ENCODE results near the gene GLT8D2. TPM values are rescaled to one million over a fixed set of nuclear protein-coding genes. Genes with fewer than 3 reads are reported as not detected.

Gene GLT8D2
- total and polyA plus RNA-seq, 2 experiments from 2014 or later: 4.2 to 8.5 TPM

GRCh38 chr12:103996595-103996994 is 53.4 kb downstream of the GLT8D2 start:
- no peaks in the 10 kb centered on the region for H3K79me2 ChIP-seq (replicated peaks; ENCODE audit: insufficient read depth)
- TF ChIP-seq ETS1 (IDR thresholded peaks at IDR 0.05) (no peak), POLR2AphosphoS5 (IDR thresholded peaks at IDR 0.05; ENCODE audit: low read depth) (no peak), ZNF114 (CRISPR knock-in tag; IDR thresholded peaks at IDR 0.05) (no peak), JUNB (IDR thresholded peaks at IDR 0.05; ENCODE audit: unreplicated experiment) (no peak), ZNF331 (CRISPR knock-in tag; IDR thresholded peaks at IDR 0.05; ENCODE audit: low read depth) (no peak), EZH2phosphoT487 (IDR thresholded peaks at IDR 0.05; ENCODE audit: unreplicated experiment) (no peak), CREB1 (CRISPR knock-in tag; IDR thresholded peaks at IDR 0.05; ENCODE audit: low read depth) (no peak), ZNF462 (CRISPR knock-in tag; IDR thresholded peaks at IDR 0.05) (no peak), STAT1 (IDR thresholded peaks at IDR 0.05; ENCODE audit: unreplicated experiment) (no peak), NANOG (IDR thresholded peaks at IDR 0.05; ENCODE audit: borderline replicate concordance) (no peak), CTCF (conservative IDR thresholded peaks at IDR 0.05; ENCODE audit: low read depth in 2 of 2) (no peak), REST (IDR thresholded peaks at IDR 0.05; ENCODE audit: unreplicated experiment) (no peak), EZH2 (IDR thresholded peaks at IDR 0.05; ENCODE audit: low read depth, unreplicated experiment) (no peak)

More at GRCh38 chr12:103996595-103996994, 53.4 kb downstream of the GLT8D2 start:
- no peaks in the 10 kb centered on the region for H3K9me3 Mint-ChIP-seq
- H3K4me1 Mint-ChIP-seq: peaks cover 2% of the 10 kb centered on the region; the same call in 1 of the 3 replicates
- Histone ChIP-seq H3K27ac (ENCODE audit: low read depth) (no peak overlapping the region), H4K20me1 (replicated peaks; ENCODE audit: insufficient read depth) (no peaks in the 10 kb centered on the region), H3K36me3 (ENCODE audit: insufficient read depth) (no peaks in the 10 kb centered on the region), H3K4me1 (ENCODE audit: insufficient read depth) (0 out of 2 replicates have a peak, but pooled peaks cover 4% of the 10 kb centered on the region), H3K9me2 (ENCODE audit: insufficient read depth) (no peaks in the 10 kb centered on the region), H3F3A (replicated peaks; ENCODE audit: low read depth) (no peaks in the 10 kb centered on the region), H3K4me2 (no peak overlapping the region), H3K27me3 (ENCODE audit: insufficient read depth) (no peaks in the 10 kb centered on the region), H3K4me3 (no peak overlapping the region), H2AFZ (no peak overlapping the region)
- no peak for DNase-seq (ENCODE audit: low spot score)
- H3K27me3 Mint-ChIP-seq (ENCODE audit: insufficient read depth, low read depth, poor library complexity): no peaks in the 10 kb centered on the region
- H3K36me3 Mint-ChIP-seq (ENCODE audit: low read depth): no peaks in the 10 kb centered on the region
- ATAC-seq: no peak
- H3K27ac Mint-ChIP-seq: no peak overlapping the region
- H3K4me3 Mint-ChIP-seq: no peak overlapping the region
